ENCODE measurements around the gene ANO3.

The ANO3 gene

DNA sequence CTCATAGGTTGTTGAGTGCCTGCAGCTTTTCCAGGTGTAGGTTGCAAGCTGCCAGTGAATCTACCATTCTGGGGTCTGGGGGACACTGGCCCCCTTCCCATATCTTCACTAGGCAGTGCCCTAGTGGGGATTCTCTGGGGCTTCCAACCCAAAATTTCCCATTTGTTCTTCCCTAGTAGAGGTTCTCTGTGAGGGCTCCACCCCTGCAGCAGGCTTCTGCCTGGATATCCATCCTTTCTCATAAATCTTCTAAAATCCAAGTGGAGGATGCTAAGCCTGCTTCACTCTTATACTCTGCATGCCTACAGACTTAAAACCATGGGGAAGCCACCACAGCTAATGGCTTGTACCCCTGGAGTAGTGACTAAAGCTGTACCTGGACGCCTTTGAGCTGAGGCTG, 33.4 kb downstream of the ANO3 start:
- DNase-seq = no peak

DNA sequence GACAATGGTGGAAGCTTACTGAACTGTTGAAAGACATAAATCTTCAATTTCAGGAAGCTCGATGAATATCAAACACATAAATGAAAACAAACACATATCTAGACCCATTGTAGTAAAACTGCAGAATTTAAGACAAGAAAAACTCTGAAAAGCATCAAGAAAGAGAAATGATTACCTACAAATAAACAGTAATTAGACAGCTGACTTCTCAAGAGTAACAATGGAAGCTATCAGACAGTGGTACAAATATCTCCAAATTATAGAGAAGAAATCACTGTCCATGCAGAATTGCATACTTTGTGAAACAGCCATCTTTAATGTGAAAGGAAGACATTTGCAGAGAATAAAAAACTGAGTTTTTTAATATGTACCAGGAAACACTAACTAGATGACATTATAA, 45.7 kb downstream of the ANO3 start:
- no peak for DNase-seq

DNA sequence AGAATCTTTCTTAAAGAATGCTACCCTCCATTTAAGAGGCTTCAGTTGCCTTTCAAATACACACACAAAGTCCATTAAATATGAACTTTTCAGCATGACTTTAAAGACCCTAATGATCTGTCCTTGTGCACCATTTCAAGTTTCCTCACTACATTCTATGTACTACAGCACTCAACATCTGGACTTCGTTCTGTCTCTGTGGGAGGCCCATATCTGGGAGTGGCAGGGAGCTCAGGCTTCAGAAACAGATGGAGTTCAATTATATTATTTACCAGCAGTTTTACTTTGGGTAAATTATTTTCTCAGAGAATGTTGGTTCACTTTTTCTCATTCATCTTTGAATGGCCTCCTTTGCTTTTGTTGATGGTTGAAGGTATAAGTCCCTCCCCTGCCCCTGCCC, 67.4 kb downstream of the ANO3 start:
- no peak for DNase-seq

DNA sequence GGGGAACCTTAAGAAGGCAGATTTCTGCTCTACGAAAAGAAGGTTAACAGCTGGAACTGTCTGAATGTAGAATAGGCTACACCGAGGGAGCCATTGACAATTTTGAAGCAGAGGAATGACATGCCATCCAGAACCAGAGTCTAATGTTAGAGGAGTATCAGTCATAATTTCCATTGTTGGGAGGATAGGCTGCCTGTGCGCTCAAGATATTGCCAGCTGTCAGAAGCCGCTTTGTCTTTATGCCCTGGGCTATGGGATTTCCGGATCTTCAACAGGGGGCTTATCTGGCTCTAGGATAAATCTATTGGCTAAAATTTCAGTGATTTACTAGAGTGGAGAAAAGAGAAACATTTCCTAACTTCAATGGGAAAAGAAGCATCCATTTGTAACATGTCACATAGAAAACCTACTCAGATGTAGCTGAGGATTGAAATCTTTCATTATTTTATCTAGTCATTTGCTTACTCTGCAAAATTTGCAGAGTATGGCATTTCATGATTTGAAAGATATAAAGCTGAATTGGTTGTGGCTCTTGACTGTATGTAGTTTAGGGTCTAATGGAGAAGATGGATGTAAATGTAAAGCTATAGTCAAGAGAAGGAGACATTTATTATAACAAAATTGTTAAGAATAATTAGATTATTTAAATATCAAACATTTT, 78.9 kb downstream of the ANO3 start:
- DNase-seq = no peak

DNA sequence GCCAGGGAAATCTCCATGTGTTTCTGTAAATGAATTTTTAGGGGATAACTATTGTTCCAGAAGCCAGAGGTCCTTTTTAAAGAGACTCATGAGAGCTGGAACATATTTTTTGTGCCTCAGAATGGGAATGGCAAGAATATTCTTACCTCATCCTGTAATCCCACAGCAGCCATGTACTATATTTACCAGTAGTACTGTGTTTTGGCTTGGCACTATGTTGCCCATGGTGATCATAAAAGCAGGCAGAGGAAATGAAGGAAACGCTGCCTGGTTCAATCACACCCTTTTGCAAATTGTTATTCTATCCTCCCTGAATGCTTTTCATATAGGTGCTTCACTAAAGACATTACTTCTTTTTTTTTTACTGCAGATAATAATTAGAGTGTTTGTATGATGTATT, 81.0 kb downstream of the ANO3 start:
- DNase-seq = no peak

DNA sequence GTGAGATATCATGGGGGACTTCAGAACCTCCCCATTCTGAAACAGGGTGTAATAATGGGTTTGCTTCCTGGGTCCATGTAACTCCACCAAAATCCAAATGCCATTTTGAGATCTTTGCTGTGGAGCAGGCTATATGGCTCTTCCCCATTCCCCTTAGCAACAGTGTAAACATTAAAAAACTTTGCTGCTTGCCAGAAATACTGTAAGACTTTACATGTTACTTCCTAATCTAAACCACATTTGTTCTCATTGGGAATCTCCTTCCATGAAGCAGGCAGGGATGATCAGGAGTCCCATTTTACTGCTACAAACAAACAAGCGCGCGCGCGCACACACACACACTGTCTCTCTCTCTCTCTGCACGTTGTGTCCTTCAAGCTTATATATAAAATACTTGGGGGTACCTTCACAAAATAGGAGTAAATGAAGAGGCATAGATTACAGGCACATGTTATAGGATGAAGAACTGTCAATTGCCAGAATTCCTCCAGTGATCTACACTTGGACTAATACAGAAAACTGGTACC, 86.5 kb downstream of the ANO3 start:
- DNase-seq = peak in 1 of 2 experiments; percentile 3

DNA sequence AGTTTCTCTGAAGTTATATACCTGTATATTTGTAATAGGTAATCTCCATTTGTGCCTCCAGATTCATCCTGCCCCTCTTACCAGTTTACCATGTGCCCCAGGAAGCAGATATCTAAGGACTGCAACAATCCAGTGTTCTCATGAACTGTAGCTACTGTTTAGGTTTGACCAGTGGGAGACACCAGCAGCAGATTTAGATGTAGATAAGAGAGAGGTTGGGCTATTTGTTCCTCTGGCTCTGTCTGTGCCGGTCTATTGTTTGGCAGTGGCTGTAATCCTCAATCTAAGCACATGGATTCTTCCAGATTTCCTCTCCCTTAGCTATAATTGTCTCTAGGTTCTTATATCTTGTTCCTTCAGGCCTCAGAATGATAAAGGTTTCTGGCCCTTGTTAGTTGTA, 88.4 kb downstream of the ANO3 start:
- DNase-seq = no peak

DNA sequence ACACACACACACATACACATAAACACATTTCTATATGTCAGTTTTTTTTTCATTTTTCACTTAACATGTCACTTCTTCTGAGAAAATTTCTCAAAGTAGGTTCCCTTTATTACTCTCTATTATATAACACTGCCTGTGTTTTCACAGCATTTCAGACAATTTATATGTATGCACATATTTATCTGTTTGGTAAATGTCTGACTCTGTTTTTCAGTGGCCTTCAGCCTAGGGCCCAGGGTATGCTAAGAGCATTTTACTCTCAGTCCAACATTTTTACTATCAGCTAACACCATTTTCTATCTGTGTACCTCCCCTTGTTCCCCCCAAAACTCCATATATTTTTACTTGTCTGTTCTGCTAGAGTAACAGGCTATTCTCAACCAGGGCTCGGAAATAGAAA, 92.3 kb downstream of the ANO3 start:
- DNase-seq = no peak

DNA sequence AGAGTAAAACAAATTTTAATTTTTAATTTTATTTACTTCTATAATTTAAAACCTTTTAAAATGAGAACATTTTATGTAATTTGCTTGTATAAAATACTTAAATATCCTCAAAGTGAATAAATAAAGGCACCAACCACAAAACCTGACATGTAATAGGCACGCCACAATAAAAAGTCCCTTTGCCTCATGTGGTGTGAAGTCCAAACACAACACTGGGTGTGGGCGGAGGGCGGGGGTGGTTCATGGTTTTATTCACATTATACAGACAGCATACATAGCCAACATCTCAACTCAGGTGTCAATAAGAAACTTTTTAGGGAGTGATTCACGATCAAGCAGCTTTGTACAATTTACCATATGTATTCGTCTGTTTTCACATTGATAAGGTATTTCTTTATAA, 107.9 kb downstream of the ANO3 start:
- no peak for DNase-seq

DNA sequence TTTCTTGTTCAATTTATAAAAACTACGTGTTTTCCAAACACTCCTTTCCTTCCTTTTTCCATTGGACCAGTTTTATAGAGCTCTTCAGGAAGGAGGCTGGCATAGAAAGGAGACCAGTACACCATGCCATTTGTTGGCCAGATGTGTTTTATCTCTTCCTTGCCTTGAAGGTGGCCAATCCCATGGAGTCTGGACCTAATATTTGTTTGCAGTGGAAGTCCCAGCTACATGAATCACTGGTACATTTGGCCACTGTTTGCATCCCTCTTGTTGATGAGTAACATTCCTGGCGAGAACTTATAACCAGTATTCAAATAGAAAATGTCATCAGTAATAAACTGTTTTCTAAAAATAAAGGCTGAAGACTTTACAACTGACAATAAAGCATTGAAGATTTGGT, 110.2 kb downstream of the ANO3 start:
- no peak for DNase-seq

DNA sequence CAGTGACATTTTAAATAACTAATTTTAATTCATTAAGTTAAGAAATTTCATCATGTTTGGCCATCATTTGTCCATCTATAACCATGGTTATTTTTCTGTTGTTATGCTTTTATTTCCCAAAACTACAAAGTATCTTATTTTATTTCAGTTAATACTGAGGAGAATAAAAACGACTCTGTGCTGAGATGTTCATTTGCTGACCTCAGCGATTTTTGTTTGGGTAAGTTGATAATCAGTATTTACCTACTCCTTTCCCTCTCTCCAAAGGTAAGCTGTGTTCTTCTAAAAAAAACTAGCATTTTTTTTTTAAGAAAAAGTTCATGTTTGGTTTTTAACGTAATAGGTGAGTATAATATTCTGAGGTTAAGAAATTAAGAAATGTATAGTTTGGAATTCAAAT, 111.7 kb downstream of the ANO3 start:
- no peak for DNase-seq

DNA sequence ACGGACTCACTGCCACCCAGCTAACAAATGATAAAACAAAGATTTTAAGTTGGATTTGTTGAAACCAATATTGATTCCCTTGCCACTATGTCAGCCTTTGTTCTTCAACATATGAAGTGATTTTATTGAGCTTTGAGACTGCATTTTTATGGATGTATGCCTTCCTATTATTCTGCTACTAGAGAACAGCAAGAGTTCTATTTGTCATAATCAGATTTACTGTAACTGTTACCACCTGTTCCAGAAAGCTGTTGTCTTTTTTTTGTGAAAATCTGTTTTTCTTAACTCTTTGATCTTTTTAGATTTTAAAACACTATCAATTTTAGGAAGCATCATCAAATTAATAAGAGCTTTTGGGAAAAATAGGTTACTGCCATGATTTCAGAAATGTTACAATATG, 125.7 kb downstream of the ANO3 start:
- no peak for DNase-seq

DNA sequence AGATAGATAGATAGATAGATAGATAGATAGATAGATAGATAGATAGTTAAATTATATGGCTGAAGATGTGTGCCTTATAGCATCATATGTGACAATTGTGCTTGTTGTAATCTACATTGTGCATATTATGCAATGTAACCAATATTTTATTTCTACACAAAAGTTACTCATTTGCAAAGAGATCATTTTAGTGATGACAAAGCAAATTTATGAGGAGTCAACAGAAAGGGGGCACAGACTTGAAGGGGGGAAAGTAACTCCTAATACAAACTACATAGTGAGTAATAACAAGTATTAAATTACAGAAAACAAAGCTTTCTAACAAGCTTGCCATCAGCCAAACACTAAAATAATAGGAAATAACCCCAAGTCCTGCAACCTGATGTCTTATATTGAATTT, 133.3 kb downstream of the ANO3 start:
- DNase-seq = no peak

DNA sequence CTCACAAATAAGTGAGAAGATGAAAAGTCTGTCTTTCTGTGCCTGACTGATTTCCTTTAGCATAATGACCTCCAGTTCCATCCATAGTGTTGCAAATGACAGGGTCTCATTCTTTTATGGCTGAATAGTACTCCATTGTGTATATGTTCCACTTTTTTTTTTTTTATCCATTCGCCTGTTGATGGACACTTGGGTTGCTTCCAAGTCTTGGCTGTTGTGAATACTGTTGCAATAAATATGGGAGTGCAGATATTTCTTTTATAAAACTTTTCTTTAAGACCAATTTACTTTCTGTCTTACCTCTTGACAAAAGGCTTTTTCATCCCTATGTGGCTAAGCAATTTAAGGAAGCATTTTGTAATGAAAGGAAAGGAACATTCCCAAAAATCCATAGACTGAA, 135.6 kb downstream of the ANO3 start:
- no peak for DNase-seq

DNA sequence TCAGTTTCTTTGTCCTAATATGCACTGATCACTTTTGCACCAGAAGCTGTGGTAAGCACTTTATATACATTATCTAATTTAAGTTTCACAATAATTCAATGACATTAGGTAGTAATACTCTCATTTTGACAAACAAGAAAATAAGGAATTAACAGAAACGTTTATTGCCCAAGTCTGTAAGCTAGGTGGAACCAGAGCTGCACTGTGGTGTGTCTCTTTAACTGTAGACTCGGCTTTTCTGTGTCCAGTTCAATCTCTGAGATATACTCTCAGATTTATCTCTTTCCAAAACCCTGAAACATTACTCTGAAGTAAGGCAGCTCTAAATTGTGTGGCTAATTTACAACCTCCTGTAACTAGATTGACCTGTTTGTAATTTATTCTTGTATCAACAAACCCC, 139.1 kb downstream of the ANO3 start:
- DNase-seq = no peak

DNA sequence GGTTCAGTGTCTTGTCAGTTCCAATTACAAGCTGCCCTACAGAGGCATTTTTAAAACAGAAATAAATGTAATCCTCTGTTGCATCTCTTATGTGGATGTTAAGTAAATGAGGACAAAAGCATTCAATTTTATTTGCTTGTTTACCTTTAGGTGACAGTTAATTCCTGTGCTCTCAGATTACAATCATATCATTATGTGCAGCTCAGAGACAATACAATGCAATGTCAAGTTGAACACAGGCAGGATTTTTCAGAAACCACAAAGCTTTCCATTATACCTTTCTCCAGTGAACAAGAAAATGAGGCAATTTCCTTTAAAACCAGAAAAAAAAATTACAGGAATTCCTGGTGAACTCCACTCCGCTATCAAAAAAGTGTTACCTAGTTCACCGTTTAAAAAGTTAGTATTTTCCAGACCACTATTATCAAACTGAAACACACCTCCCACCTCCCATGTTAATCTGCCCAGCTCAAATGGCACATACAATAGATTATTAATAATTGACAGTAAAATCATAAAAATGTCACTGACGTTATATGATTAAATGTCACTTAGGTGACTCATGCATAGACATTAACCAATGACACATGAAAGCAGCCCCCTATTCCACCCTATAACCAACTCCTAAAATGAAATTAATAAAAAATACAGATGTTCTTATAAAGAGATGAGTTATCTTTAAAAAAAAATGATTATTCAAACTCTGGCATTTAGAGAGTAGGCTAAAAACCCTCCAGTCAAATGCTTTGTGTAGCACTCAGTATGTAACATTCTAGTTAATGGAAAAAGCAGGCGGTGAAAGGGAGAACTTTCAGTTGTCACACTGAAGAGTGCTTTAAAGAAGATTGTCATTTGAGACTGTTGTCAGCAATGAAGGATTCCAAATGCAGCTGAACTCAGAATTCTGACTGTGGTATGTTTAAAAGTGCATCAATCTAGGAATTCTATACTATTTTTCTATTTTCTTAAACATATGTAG, 141.6 kb downstream of the ANO3 start:
- DNase-seq = no peak

DNA sequence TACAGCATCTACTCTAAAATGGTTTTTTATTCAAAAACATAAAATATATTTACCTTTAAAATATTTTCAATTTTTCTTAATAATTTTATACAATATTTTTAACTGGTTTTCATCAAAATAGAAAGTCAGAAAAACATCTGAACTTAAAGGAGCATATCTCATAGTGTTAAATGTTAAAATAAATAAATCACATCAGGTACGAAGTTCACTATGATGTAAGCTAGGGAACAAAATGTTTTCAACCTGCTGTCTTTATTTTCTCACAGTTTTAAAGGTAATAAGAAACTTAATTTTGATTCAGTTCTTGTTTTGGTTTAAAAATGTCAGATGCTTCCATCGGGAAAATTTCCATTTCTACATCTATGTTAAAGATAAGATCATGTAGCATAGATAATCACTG, 142.5 kb downstream of the ANO3 start:
- DNase-seq = no peak

DNA sequence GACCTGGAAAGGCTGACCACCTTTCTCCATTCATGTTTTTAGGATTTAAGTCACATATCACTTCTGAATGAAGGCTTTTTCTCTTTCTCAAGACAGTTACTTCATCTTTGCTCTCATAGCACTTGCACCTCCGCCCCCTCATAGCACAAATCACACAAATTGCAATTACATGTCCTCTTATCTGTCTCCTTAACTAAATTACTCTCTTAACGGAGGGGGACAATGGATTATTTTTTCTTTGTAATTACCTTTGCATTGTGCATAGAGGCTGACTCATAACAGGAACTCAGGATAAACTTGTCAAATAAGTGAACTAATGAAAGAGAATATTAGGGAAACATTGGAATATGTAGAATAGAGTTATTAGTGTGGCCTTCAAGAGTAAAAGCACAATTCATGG, 145.5 kb downstream of the ANO3 start:
- DNase-seq = no peak

DNA sequence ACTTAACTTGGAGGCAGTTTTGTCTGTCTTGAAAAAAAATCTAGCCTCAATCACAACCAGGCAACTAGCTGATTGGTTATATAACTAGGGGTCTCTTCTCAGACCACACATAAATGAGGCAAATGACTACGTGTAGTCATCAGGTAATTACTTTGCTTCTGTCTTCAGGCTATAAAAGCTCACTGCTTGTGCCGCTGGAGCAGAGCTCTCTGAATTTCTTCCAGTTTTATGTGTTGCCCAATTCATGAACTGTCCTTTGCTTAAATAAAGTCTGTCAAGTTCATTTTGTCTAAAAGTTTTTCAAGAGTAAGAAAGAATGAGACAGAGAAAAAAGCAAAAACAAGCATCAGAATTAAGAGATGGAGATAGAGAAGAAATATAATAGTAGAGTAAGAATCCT, 146.8 kb downstream of the ANO3 start:
- no peak for DNase-seq

DNA sequence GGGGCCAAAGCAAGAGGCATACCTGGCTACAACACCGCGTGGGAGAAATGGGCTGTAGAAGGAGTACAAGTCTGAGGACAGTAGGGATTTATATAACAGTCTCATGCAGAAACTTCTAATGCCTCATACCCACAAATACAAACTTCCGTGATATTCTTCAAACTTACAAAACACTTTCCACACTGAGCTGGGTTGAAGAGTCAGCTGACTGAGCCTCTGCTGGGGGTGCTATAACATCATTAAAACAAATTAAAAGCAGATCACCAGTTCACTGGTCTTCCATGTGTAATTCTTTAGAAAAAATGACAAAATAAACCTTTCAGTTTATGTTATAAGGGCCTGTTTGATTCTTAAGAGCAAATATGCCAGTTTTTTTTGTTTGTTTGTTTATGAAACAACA, 148.1 kb downstream of the ANO3 start:
- DNase-seq = no peak

DNA sequence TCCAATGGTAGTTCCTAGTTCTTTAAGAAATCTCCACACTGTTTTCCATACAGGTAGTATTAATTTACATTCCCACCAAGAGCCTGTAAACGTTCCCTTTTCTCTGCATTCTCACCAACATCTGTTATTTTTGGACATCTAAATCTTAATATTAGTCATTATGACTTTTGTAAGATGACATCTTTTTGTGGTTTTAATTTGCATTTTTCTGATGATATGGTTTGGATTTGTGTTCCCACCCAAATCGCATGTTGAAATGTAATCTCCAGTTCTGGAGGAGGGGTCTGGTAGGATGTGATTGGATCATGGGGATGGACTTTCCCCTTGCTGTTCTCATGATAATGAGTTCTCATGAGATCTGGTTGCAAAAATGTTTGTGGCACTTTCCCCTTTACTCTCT, 151.2 kb downstream of the ANO3 start:
- DNase-seq = no peak

DNA sequence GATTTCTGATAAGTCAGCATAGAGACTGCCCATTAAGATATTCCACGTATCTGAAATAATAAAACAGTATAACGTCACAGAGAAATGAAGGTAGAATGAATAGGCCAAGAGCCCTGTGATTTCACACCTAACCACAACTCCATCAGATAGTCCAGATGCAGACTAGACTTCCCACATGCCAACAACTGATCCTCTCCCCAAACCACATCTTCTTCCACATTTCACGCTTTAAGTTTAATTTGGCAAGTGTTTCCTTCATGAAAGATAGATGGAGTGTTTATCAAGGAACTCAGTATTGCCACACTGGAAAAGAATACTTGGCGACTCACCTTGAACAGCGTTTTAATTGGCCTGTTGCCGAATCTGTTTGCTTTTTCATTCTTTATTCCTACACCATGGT, 158.6 kb downstream of the ANO3 start:
- no peak for DNase-seq

DNA sequence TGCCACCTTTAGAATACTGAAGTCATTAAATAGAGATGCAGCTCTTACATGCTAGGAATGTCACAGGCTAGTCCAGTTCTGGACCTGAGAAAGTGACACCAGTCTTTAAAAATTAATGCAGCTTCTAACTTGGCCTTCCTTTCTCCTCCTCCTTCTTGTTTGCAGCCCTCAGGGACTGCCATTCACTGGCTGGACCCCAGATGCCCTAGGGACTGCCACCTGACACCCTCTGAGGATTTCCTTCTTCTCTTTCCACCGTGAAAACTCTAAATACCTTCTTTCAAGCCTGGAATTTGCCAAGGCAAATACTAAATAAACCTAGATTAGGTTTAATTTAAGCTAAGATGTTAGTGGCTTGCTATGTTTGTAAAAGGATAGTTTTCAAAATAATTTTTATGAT, 161.7 kb downstream of the ANO3 start:
- DNase-seq = no peak

DNA sequence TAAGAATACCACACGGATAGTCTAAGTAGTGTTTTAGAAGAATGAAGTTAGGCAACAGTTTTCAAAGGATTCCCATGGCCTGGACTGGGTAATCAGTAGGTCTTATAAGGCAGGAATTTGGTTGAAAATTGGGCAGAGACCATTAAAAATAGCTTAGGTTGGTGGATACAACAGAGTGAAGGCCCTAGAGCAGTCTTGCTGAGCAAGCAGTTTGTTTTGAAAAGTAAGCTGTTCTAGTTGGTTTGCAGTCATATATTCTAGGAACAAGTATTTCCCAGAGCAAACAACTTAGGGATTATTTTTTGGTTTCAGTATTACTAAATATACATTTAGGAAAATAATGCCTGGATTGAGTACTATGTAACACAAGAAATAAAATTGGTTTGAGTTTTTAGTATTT, 175.3 kb downstream of the ANO3 start:
- no peak for DNase-seq

All from Kasumi-1 (cell line).